Measurements from ENCODE around the gene DIPK2A.

DNA sequence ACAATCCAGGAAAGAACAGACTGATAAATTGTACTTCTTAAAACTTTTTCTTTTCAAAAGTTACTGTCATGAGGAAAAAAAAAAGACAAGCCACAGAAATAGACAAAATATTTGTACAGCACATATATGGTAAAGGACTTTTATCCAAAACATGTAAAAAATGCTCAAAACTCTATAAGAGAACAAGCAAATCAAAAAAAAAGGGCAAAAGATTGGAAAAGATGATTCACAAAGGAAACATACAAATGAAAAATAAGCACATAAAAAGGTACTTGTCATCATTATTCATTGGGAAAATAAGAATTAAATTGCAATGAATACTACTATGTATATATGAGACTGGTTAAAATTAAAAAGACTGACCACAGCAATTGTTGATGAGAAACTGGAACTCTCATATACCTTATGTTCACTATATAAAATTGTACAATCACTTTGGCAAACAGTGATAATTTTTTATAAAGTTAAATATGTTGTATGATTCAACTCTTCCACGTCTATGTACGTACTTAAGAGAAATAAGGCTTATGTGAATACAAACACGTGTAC is 39.7 kb downstream of the DIPK2A start:
- TF ChIP-seq POLR2A (IDR thresholded peaks at IDR 0.05) (no peak), EP300 (IDR thresholded peaks at IDR 0.05) (no peak), POLR2AphosphoS5 (IDR thresholded peaks at IDR 0.05) (no peak)
- TF ChIP-seq, protein P1, sequence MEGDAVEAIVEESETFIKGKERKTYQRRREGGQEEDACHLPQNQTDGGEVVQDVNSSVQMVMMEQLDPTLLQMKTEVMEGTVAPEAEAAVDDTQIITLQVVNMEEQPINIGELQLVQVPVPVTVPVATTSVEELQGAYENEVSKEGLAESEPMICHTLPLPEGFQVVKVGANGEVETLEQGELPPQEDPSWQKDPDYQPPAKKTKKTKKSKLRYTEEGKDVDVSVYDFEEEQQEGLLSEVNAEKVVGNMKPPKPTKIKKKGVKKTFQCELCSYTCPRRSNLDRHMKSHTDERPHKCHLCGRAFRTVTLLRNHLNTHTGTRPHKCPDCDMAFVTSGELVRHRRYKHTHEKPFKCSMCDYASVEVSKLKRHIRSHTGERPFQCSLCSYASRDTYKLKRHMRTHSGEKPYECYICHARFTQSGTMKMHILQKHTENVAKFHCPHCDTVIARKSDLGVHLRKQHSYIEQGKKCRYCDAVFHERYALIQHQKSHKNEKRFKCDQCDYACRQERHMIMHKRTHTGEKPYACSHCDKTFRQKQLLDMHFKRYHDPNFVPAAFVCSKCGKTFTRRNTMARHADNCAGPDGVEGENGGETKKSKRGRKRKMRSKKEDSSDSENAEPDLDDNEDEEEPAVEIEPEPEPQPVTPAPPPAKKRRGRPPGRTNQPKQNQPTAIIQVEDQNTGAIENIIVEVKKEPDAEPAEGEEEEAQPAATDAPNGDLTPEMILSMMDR (IDR thresholded peaks at IDR 0.05): no peak

Data from suprapubic skin (tissue), 4 donors.